AG04449 (cell line): Measurements from ENCODE around the gene ANKRD40.

Source experiments
- CTCF ChIA-PET: fragments of 350-600 bp; formaldehyde crosslinking; extraction: SDS; loops from one replicate; lab custom pipeline; 2021; ENCODE audit warnings: antibody characterized with exemption; lab: Yijun Ruan, JAX
- POLR2A ChIA-PET: fragments of 400-600, 350-600 bp; formaldehyde crosslinking; extraction: SDS; loops from one replicate; lab custom pipeline; 2020; ENCODE audit warnings: antibody characterized with exemption, inconsistent platforms; lab: Yijun Ruan, JAX
- DNase-seq: peaks from one replicate; pipeline ENCODE4 v3.0.0-alpha.2; 2010; ENCODE audit warnings: low read depth, low spot score
- H3K4me3 ChIP-seq: 2 replicates; pipeline ENCODE4 v1.5.1; 2011; ENCODE audit warnings: low read depth, mild to moderate bottlenecking, control low read depth, low read length
- CTCF ChIP-seq: IDR thresholded peaks from one replicate; pipeline ENCODE4 v1.5.1; 2011; ENCODE audit warnings: mild to moderate bottlenecking, moderate library complexity, low read length, control low read depth, inconsistent platforms; ENCODE audit not compliant: insufficient read depth; ENCODE audit errors: missing control alignments

Gene ANKRD40

GRCh38 chr17:50660887-50661345 lies 46.8 kb downstream of the ANKRD40 start:
- H3K4me3 ChIP-seq: no peak overlapping the region
- no peak for DNase-seq

GRCh38 chr17:50660042-50660886 lies 47.5 kb downstream of the ANKRD40 start:
- TF ChIP-seq CTCF: no peak
- ChIA-PET POLR2A (interaction anchor here (2.7 kb wide), 1 partner anchor 21 kb away, joined by 20 read pairs; no protein-coding TSS in a partner anchor), CTCF (interaction anchor here (0.8 to 4.2 kb wide), 10 partner anchors 8 to 109 kb away, joined by 3 to 18 read pairs (median 6); no protein-coding TSS in a partner anchor)
- H3K4me3 ChIP-seq: no peak overlapping the region
- no peak for DNase-seq

More at GRCh38 chr17:50660887-50661345, 46.8 kb downstream of the ANKRD40 start:
- ChIA-PET CTCF (interaction anchor here (0.8 to 4.2 kb wide), 10 partner anchors 9 to 110 kb away, joined by 3 to 18 read pairs (median 6); no protein-coding TSS in a partner anchor), POLR2A (interaction anchor here (2.7 kb wide), 1 partner anchor 22 kb away, joined by 20 read pairs; no protein-coding TSS in a partner anchor)
- no peak for TF ChIP-seq CTCF

GRCh38 chr17:50659179-50659578 lies 48.5 kb downstream of the ANKRD40 start:
- no peak overlapping the region for H3K4me3 ChIP-seq
- ChIA-PET CTCF (interaction anchor here (1.1 to 4.2 kb wide), 4 partner anchors 13 to 20 kb away, joined by 3 to 16 read pairs (median 7); no protein-coding TSS in a partner anchor), POLR2A (no interaction called here)
- TF ChIP-seq CTCF: no peak
- DNase-seq: no peak

- POLR2A ChIA-PET: no interaction called here
- CTCF ChIA-PET: interaction anchor here (1.1 kb wide), 1 partner anchor 17 kb away, joined by 3 read pairs; no protein-coding TSS in a partner anchor
- no peak overlapping the region for H3K4me3 ChIP-seq
- TF ChIP-seq CTCF: no peak
- DNase-seq: no peak
Measured at GRCh38 chr17:50658616-50659015, 49.1 kb downstream of the ANKRD40 start.

GRCh38 chr17:50657627-50658026 lies 50.1 kb downstream of the ANKRD40 start:
- CTCF ChIA-PET: no interaction called here

More at GRCh38 chr17:50657627-50658026, 50.1 kb downstream of the ANKRD40 start:
- no peak overlapping the region for H3K4me3 ChIP-seq
- POLR2A ChIA-PET: no interaction called here
- DNase-seq: no peak
- TF ChIP-seq CTCF: no peak
